Vagina (tissue), 2 donors: ENCODE data around the gene SERPINA4.

ENCODE experiments used
- CTCF ChIP-seq, 3 experiments: fragments of 450-650 bp in 2 of 3; fragments of 200-600 bp in 1 of 3; sonication (generic) in 1 of 3; IDR thresholded peaks; one replicate each; pipeline ENCODE4 v1.5.1; 2017 to 2019; ENCODE audit warnings: antibody characterized with exemption in 3 of 3, mild to moderate bottlenecking in 2 of 3, moderate library complexity in 2 of 3
- POLR2A ChIP-seq, 2 donors: fragments of 450-650 bp; IDR thresholded peaks; one replicate each; pipeline ENCODE4 v1.6.1; 2017; ENCODE audit warnings: antibody characterized with exemption in 2 of 2, mild to moderate bottlenecking in 2 of 2, moderate library complexity in 2 of 2
- POLR2AphosphoS5 ChIP-seq, 2 donors: sonication (generic); formaldehyde crosslinking; IDR thresholded peaks; one replicate each; pipeline ENCODE4 v1.9.0; 2017; ENCODE audit warnings: antibody characterized with exemption in 2 of 2, mild to moderate bottlenecking in 2 of 2, low read depth in 1 of 2; ENCODE audit not compliant: insufficient read depth in 1 of 2

DNA sequence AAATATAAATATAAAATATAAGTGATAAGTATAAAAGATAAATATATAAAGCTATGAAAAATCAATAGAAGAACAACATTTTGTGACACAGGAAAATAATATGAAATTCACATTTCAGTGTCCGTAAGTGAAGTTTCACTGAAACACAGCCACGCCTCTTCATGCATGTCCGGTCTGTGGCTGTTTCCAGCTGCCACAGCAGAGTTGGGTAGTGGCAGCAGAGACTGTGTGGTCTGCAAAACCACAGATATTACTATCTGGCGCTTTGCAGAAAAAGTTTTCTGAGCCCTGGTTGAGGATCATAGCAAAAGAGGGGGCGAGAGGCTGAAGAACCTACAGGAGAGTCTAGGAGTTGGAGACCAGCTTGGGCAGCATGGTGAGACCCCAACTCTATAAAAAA is 780 bp downstream of the SERPINA4 start:
- no peak for TF ChIP-seq POLR2AphosphoS5 (IDR thresholded peaks at IDR 0.05; ENCODE audit: insufficient read depth in 1 of 2, low read depth in 1 of 2)
- TF ChIP-seq CTCF (IDR thresholded peaks at IDR 0.05): no peak
- TF ChIP-seq POLR2A (IDR thresholded peaks at IDR 0.05): no peak
